Measurements from ENCODE around the gene HUS1B.

DNA sequence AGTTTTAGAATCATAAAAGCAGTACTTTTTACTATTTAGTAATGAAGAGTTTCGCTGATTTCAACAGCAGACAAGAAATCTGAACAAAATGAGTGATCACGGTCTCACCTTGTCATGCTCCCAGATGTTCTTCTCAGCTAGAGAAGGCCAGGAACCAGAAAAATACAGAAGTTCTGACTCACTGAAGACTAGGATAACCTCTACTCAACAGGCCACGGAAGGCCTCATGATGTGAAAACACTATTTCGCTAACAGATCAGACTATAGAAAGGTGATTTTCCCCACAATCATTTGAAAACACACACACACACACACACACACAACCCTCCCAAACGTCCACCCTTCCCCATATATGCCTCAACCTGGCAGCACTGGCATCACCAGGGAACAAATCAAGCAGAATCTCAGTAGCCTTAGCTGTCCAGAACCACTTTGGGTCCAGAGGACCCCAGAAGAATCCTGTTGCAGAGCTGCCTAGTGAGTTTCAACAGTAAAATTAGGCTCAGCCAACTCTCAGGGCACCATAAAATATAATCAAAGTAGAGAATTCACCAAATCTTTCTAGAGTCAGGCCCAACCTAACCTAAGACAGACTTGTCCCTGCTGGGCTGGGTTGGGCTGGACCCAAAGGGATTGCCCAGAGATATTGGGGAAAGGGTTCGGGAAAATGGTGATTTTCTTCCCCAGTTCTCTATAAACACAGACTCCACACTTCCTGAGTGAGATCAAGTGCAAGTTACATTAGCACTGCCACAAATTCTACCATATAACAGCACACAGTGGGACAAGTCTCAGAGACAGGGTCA is 28.1 kb upstream of the HUS1B start:
- TF ChIP-seq POLR2A (IDR thresholded peaks at IDR 0.05; ENCODE audit: extremely low read depth, insufficient read length), result no peak
- TF ChIP-seq CTCF (IDR thresholded peaks at IDR 0.05; ENCODE audit: low read depth, low read length), result no peak
